K562 (cell line): ENCODE data around the gene LEO1. TPM values are rescaled to one million over a fixed set of nuclear protein-coding genes. Genes with fewer than 3 reads are reported as not detected.

Experiments
- DMBX1 ChIP-seq: fragments of 250-450 bp; sonication (Bioruptor Pico); IDR thresholded peaks from 2 replicates; pipeline ENCODE4 v1.8.0; 2022; ENCODE audit warnings: inconsistent platforms, mild to moderate bottlenecking, moderate library complexity, borderline replicate concordance
- GTF2F1 ChIP-seq: IDR thresholded peaks from 2 replicates; pipeline ENCODE4 v1.6.1; 2011; ENCODE audit warnings: low read depth, low read length, improper control_type of control experiment
- HDAC1 ChIP-seq, 2 experiments: fragments of 450-650 bp; IDR thresholded peaks; 2 replicates each; pipeline ENCODE4 v1.6.1; 2016 to 2017; ENCODE audit warnings: inconsistent platforms in 1 of 2, mild to moderate bottlenecking in 1 of 2, moderate library complexity in 1 of 2
- KLF1 ChIP-seq: fragments of 450-650 bp; IDR thresholded peaks from 2 replicates; pipeline ENCODE4 v1.6.1; 2016; ENCODE audit warnings: missing genetic modification characterization, missing compliant biosample characterization
- MAFK ChIP-seq: IDR thresholded peaks from 2 replicates; pipeline ENCODE4 v1.6.1; 2011; ENCODE audit warnings: low read length, improper control_type of control experiment
- MTA3 ChIP-seq: fragments of 450-650 bp; formaldehyde crosslinking; IDR thresholded peaks from 2 replicates; pipeline ENCODE4 v1.6.1; 2017; ENCODE audit warnings: mild to moderate bottlenecking, borderline replicate concordance
- MYC ChIP-seq, 2 experiments: fragments of 250-450 bp in 1 of 2; sonication (Bioruptor Pico) in 1 of 2; IDR thresholded peaks; 2 replicates each; pipeline versions ENCODE4 v1.5.1 to v1.6.1; 2012 to 2021; ENCODE audit warnings: low read depth in 2 of 2, borderline replicate concordance in 1 of 2, improper control_type of control experiment in 1 of 2, low read length in 1 of 2, mild to moderate bottlenecking in 1 of 2, moderate library complexity in 1 of 2
- PKNOX1 ChIP-seq: fragments of 450-650 bp; IDR thresholded peaks from 2 replicates; pipeline ENCODE4 v1.6.1; 2016
- RBBP5 ChIP-seq: fragments of 200-600 bp; sonication (generic); IDR thresholded peaks from 2 replicates; pipeline ENCODE4 v1.6.1; 2012; ENCODE audit warnings: borderline replicate concordance, mild to moderate bottlenecking, low read length, control low read depth, inconsistent platforms; ENCODE audit not compliant: insufficient read depth, poor library complexity, severe bottlenecking
- RCOR1 ChIP-seq, 2 experiments: IDR thresholded peaks; 2 replicates each; pipeline ENCODE4 v1.6.1; 2012; ENCODE audit warnings: low read depth in 2 of 2, low read length in 2 of 2, borderline replicate concordance in 1 of 2, improper control_type of control experiment in 1 of 2
- REST ChIP-seq, 2 experiments: fragments of 450-650 bp; formaldehyde crosslinking in 1 of 2; IDR thresholded peaks; 2 replicates each; pipeline versions ENCODE4 v1.4.0 to v1.6.1; 2014 to 2020; ENCODE audit warnings: mild to moderate bottlenecking in 2 of 2, borderline replicate concordance in 1 of 2, low read depth in 1 of 2
- SPI1 ChIP-seq: IDR thresholded peaks from 2 replicates; pipeline ENCODE4 v1.6.1; 2011; ENCODE audit warnings: low read depth, low read length, control low read depth, borderline replicate concordance
- STAT5B ChIP-seq: fragments of 250-450 bp; sonication (Bioruptor Pico); IDR thresholded peaks from 2 replicates; pipeline ENCODE4 v1.8.0; 2021; ENCODE audit warnings: mild to moderate bottlenecking, inconsistent platforms
- TRIM24 ChIP-seq, 2 experiments: fragments of 450-650 bp; IDR thresholded peaks; 2 replicates each; pipeline ENCODE4 v1.6.1; 2016
- YY1 ChIP-seq, 3 experiments: IDR thresholded peaks; 2 replicates each; pipeline ENCODE4 v1.6.1; 2011; ENCODE audit warnings: low read length in 2 of 3, mild to moderate bottlenecking in 2 of 3, moderate library complexity in 2 of 3, borderline replicate concordance in 1 of 3, control low read depth in 1 of 3, low read depth in 1 of 3; ENCODE audit not compliant: insufficient read depth in 3 of 3, insufficient replicate concordance in 2 of 3, control insufficient read depth in 1 of 3, insufficient read length in 1 of 3; ENCODE audit errors: extremely low read depth in 1 of 3
- ZNF408 ChIP-seq: fragments of 250-450 bp; sonication (Bioruptor Pico); IDR thresholded peaks from 2 replicates; pipeline ENCODE4 v1.4.0; 2020; ENCODE audit warnings: low read depth, mild to moderate bottlenecking, moderate library complexity
- ZNF507 ChIP-seq: conservative IDR thresholded peaks from 2 replicates; pipeline ENCODE4 v1.6.1; 2017; ENCODE audit warnings: missing genetic modification characterization, missing compliant biosample characterization
- ZNF57 ChIP-seq: fragments of 450-650 bp; formaldehyde crosslinking; IDR thresholded peaks from 2 replicates; pipeline ENCODE4 v1.4.0; 2020; ENCODE audit warnings: mild to moderate bottlenecking, moderate library complexity
- polyA plus RNA-seq, 8 experiments: library from polyadenylated mRNA; depleted of rRNA in 4 of 8; stranded (reverse) in 5 of 8; unstranded in 3 of 8; fragments of >200 nt; fragmentation: Nextera tagmentation in 2 of 8; fragmentation: Illumina TruSeq in 1 of 8; extraction: Ambion mirVana in 2 of 8; extraction: Trizol in 1 of 8; gene quantifications; 2 replicates each; pipeline versions ENCODE4 v1.2.1 to v1.2.3, GENCODE V29; 2011 to 2014; ENCODE audit warnings: inconsistent platforms in 1 of 8, missing spikeins in 1 of 8
- total RNA-seq, 7 experiments: library from RNA; depleted of rRNA in 6 of 7; stranded (reverse); fragments of >200 nt in 6 of 7; fragmentation: Illumina TruSeq in 2 of 7; extraction: Trizol in 2 of 7; gene quantifications; 2 replicates each; pipeline versions ENCODE4 v1.2.1 to v1.2.3, GENCODE V29; 2011 to 2021; ENCODE audit warnings: low replicate concordance in 1 of 7

LEO1 gene
- total and polyA plus RNA-seq, 9 of the 15 experiments (the other 6 are each of a cell fraction or from before 2014, with no cell fraction given) = 8.4 to 48.3 (median 37.9) TPM

GRCh38 chr15:52011711-52012144, 40.1 kb upstream of the LEO1 start (continued):
- TF ChIP-seq MYC (IDR thresholded peaks at IDR 0.05; ENCODE audit: low read depth, low read length) (no peak), MYC (CRISPR knock-in tag; IDR thresholded peaks at IDR 0.05; ENCODE audit: borderline replicate concordance, low read depth) (no peak), DMBX1 (CRISPR knock-in tag) (peak; percentile 38; the same call in 1 of the 2 replicates), MTA3 (no peak), YY1 (IDR thresholded peaks at IDR 0.05; ENCODE audit: borderline replicate concordance in 1 of 3, control insufficient read depth in 1 of 3, extremely low read depth in 1 of 3, insufficient read depth in 3 of 3, insufficient read length in 1 of 3, insufficient replicate concordance in 2 of 3, low read depth in 1 of 3, low read length in 2 of 3) (peak in 1 of 3 experiments; percentile 57), MAFK (no peak), GTF2F1 (no peak), STAT5B (CRISPR knock-in tag) (no peak), RBBP5 (no peak), ZNF507 (tag) (no peak), RCOR1 (IDR thresholded peaks at IDR 0.05; ENCODE audit: borderline replicate concordance in 1 of 2, low read depth in 2 of 2, low read length in 2 of 2) (no peak), KLF1 (tag) (no peak), ZNF57 (no peak), REST (IDR thresholded peaks at IDR 0.05; ENCODE audit: borderline replicate concordance) (no peak), REST (CRISPR knock-in tag; IDR thresholded peaks at IDR 0.05; ENCODE audit: low read depth) (no peak), TRIM24 (IDR thresholded peaks at IDR 0.05) (no peak), ZNF408 (CRISPR knock-in tag) (no peak), SPI1 (0 out of 2 replicates have a peak, but pooled peaks have one; percentile 20), PKNOX1 (peak; percentile 43; the same call in 1 of the 2 replicates), HDAC1 (IDR thresholded peaks at IDR 0.05) (0 out of 4 replicates have a peak, but pooled peaks of 1 of the 2 experiments have one; percentile 24)
